Gastroesophageal sphincter (tissue), 3 donors: ENCODE data around the gene GNG11.
"Not testable (repeated sequence)": the region's sequence is repeated elsewhere in the genome, so short reads cannot be mapped to it uniquely, and the experiment has no call there.

Experiments
- CTCF ChIP-seq, 4 experiments: fragments of 200-600 bp in 2 of 4; fragments of 450-650 bp in 2 of 4; sonication (generic) in 1 of 4; IDR thresholded peaks; one replicate each; pipeline ENCODE4 v1.5.1; 2017 to 2019; ENCODE audit warnings: antibody characterized with exemption in 4 of 4, mild to moderate bottlenecking in 2 of 4, moderate library complexity in 2 of 4
- EP300 ChIP-seq: sonication (generic); formaldehyde crosslinking; IDR thresholded peaks from one replicate; pipeline ENCODE4 v1.6.1; 2017; ENCODE audit warnings: antibody characterized with exemption, mild to moderate bottlenecking

GRCh38 chr7:93911242-93911641, 10.3 kb upstream of the GNG11 start:
- not testable (repeated sequence) for TF ChIP-seq EP300; CTCF (IDR thresholded peaks at IDR 0.05)
